ENCODE results near the gene USP5. TPM values are rescaled to one million over a fixed set of nuclear protein-coding genes. Genes with fewer than 3 reads are reported as not detected.
A peak's percentile ranks its signal among the peaks of the same experiment; 100 is the strongest.

USP5 gene
- total RNA-seq, 1 donor from 2014 or later: 60.5 TPM

- no peak for DNase-seq (ENCODE audit: low read depth)
- no peak for TF ChIP-seq CTCF (conservative IDR thresholded peaks at IDR 0.05; ENCODE audit: low read depth, low read length)
- no peak overlapping the region for H3K4me3 ChIP-seq (ENCODE audit: low read depth, low read length)
Measured at GRCh38 chr12:6909421-6910145, 57.6 kb downstream of the USP5 start.

DNA sequence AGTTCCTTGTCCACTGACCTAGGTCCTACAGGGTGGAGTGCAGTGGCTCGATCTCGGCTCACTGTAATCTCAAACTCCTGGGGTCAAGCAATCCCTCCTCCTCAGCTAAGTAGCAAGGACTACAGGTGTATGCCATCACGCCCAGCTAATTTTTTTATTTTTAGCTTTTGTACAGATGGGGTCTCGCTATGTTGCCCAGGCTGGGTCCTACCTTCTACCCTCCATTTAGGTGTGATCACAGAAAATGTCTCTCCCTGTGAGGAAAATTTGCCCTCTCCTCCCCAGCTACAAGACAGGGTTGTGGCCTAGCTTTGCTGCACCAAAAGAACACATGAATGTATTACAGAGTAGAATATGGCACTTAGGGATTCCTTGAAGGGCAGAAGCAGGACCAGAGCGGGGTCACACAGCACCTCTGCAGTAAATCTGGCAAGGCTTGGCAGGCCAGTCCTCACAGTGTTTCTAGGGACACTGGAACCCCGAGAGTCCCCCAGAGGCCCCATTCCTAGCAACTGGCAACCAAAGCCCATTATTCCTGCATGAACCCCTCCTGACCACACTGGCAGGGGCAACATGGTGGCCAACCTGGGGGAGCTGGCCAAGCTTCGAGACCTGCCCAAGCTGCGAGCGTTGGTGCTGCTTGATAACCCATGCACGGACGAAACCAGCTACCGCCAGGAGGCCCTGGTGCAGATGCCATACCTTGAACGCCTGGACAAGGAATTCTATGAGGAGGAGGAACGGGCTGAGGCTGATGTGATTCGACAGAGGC, 60.4 kb downstream of the USP5 start:
- DNase-seq (ENCODE audit: low read depth): no peak
- H3K4me3 ChIP-seq (ENCODE audit: low read depth, low read length): no peak overlapping the region
- no peak for TF ChIP-seq CTCF (conservative IDR thresholded peaks at IDR 0.05; ENCODE audit: low read depth, low read length)

DNA sequence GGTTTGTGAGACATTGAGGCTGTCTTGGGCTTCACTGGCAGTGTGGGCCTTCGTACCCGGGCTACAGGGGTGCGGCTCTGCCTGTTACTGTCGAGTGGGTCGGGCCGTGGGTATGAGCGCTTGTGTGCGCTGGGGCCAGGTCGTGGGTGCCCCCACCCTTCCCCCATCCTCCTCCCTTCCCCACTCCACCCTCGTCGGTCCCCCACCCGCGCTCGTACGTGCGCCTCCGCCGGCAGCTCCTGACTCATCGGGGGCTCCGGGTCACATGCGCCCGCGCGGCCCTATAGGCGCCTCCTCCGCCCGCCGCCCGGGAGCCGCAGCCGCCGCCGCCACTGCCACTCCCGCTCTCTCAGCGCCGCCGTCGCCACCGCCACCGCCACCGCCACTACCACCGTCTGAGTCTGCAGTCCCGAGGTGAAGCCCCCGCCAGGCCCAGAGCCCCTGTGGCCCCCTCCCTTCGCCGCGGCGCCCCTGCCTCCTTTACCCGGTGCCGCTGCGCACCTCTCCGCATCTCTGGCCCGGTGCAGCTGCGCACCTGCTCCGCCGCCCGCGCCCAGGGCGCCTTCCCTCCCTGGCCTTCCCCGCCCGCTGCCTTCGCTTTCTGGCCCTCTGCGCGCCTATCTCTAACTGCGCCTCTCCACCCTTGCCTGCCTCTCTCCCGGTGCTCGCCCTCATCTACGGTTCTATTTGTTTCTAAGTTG, 62.4 kb downstream of the USP5 start, which contains the start of gene ENO2:
Gene ENO2, plus strand, starts transcription at position 335 of the 701 bp plus-strand sequence. CDS start 1,253 bp downstream, outside the sequence.
- H3K4me3 ChIP-seq (ENCODE audit: low read depth, low read length): peak within 1 kb of the TSS; percentile 65
- DNase-seq (ENCODE audit: low read depth): no peak
- no peak for TF ChIP-seq CTCF (conservative IDR thresholded peaks at IDR 0.05; ENCODE audit: low read depth, low read length)

GRCh38 chr12:6914947-6915788, 63.2 kb downstream of the USP5 start:
- H3K4me3 ChIP-seq (ENCODE audit: low read depth, low read length): peak overlapping the region; percentile 65
- no peak for TF ChIP-seq CTCF (conservative IDR thresholded peaks at IDR 0.05; ENCODE audit: low read depth, low read length)
- no peak for DNase-seq (ENCODE audit: low read depth)

DNA sequence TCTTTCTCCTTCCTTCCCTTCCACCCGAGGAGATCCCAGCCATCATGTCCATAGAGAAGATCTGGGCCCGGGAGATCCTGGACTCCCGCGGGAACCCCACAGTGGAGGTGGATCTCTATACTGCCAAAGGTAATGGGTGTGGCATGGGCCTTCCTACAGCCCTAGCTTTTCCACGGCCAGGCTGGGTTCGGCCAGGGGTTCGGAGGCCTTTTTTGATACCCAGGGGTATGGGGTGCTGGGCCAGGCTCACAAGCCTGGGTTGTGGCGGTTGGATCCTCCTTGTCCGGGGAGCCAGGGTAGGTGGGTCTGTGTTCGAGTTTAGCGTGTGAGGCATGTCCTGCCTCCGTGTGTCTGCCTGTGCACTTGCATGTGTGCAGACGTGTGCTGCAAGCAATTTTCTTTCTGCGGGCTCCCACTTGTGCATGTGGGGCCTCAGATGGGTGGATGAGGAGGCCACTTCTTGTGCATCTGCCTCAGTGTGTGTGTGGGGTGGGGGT, 63.9 kb downstream of the USP5 start:
- DNase-seq (ENCODE audit: low read depth): no peak
- no peak for TF ChIP-seq CTCF (conservative IDR thresholded peaks at IDR 0.05; ENCODE audit: low read depth, low read length)
- peak overlapping the region; percentile 65 for H3K4me3 ChIP-seq (ENCODE audit: low read depth, low read length)

Other genes starting within 250 kb of the USP5 start
- gene CHD4, start 244.8 kb upstream of the USP5 start, total RNA-seq: 242 and 346 TPM in 2 replicates
- gene LPAR5, start 216.2 kb upstream of the USP5 start, total RNA-seq: 0.81 and 0.94 TPM in 2 replicates
- 0.58 TPM in 1 of 2 replicates, not detected in the other for gene ACRBP, start 204.7 kb upstream of the USP5 start, total RNA-seq
- gene ING4, start 189.0 kb upstream of the USP5 start, total RNA-seq: 18.4 and 60.0 TPM in 2 replicates
- gene ZNF384, start 162.8 kb upstream of the USP5 start, total RNA-seq: 19.9 and 21.9 TPM in 2 replicates
- 0.06 TPM in 1 of 2 replicates, not detected in the other for gene PIANP, start 151.3 kb upstream of the USP5 start, total RNA-seq
- gene COPS7A, start 128.1 kb upstream of the USP5 start, total RNA-seq: 59.2 and 63.5 TPM in 2 replicates
- gene MLF2, start 99.0 kb upstream of the USP5 start, total RNA-seq: 185 and 294 TPM in 2 replicates
- gene PTMS, start 85.8 kb upstream of the USP5 start, total RNA-seq: 91.7 and 266 TPM in 2 replicates
- not detected in 2 replicates for gene LAG3, start 79.6 kb upstream of the USP5 start, total RNA-seq
- gene CD4, start 62.6 kb upstream of the USP5 start, total RNA-seq: 0.07 and 0.75 TPM in 2 replicates
- 1.0 and 1.2 TPM in 2 replicates for gene GPR162, start 30.3 kb upstream of the USP5 start, total RNA-seq
- gene P3H3, start 23.7 kb upstream of the USP5 start, total RNA-seq: 19.1 and 30.4 TPM in 2 replicates
- 0.29 and 4.2 TPM in 2 replicates for gene GNB3, start 11.2 kb upstream of the USP5 start, total RNA-seq
- gene CDCA3, start 864 bp upstream of the USP5 start, total RNA-seq: 85.0 and 97.4 TPM in 2 replicates
- 1,445 and 2,208 TPM in 2 replicates for gene TPI1, start 15.4 kb downstream of the USP5 start, total RNA-seq
- 9.5 and 17.2 TPM in 2 replicates for gene SPSB2, start 21.2 kb downstream of the USP5 start, total RNA-seq
- 3.8 and 14.5 TPM in 2 replicates for gene LRRC23, start 52.7 kb downstream of the USP5 start, total RNA-seq
- 47.4 and 97.0 TPM in 2 replicates for gene ENO2, start 62.4 kb downstream of the USP5 start, total RNA-seq
- 17.9 and 19.0 TPM in 2 replicates for gene ATN1, start 75.8 kb downstream of the USP5 start, total RNA-seq
- gene RNU7-1, start 91.7 kb downstream of the USP5 start, total RNA-seq: not detected in 2 replicates
- gene C12orf57, start 91.9 kb downstream of the USP5 start, total RNA-seq: 163 and 174 TPM in 2 replicates
- 21.8 and 37.5 TPM in 2 replicates for gene PTPN6, start 99.2 kb downstream of the USP5 start, total RNA-seq
- 287 and 559 TPM in 2 replicates for gene PHB2, start 118.5 kb downstream of the USP5 start, total RNA-seq
- gene EMG1, start 118.8 kb downstream of the USP5 start, total RNA-seq: 81.5 and 138 TPM in 2 replicates
- gene LPCAT3, start 166.3 kb downstream of the USP5 start, total RNA-seq: 14.9 and 27.1 TPM in 2 replicates
- 1.3 TPM in 1 of 2 replicates, not detected in the other for gene C1S, start 208.6 kb downstream of the USP5 start, total RNA-seq
- gene C1R, start 240.3 kb downstream of the USP5 start, total RNA-seq: 2.1 and 2.5 TPM in 2 replicates

Data from epithelial cell of proximal tubule (primary cell).